HepG2 (cell line): ENCODE measurements around the gene EMC10. TPM values are rescaled to one million over a fixed set of nuclear protein-coding genes. Genes with fewer than 3 reads are reported as not detected.
A peak's percentile ranks its signal among the peaks of the same experiment; 100 is the strongest.

ENCODE experiments used
- AGO2 ChIP-seq: fragments of 200-400 bp; formaldehyde crosslinking; optimal IDR thresholded peaks from 2 replicates; pipeline ENCODE3; 2017; ENCODE audit warnings: mild to moderate bottlenecking, low read depth, low read length, moderate library complexity
- CAMTA2 ChIP-seq: sonication (generic); formaldehyde crosslinking; IDR thresholded peaks from 2 replicates; pipeline ENCODE4 v1.4.0; 2020; ENCODE audit warnings: mild to moderate bottlenecking, missing genetic modification reagents, borderline replicate concordance
- CHD2 ChIP-seq: IDR thresholded peaks from 2 replicates; pipeline ENCODE4 v1.6.1; 2011; ENCODE audit warnings: low read depth, low read length, improper control_type of control experiment
- CTCF ChIP-seq: sonication (generic); formaldehyde crosslinking; IDR thresholded peaks from 2 replicates; pipeline ENCODE4 v1.5.0; 2020; ENCODE audit warnings: mild to moderate bottlenecking, missing genetic modification reagents, moderate library complexity
- HMGXB3 ChIP-seq: sonication (generic); formaldehyde crosslinking; IDR thresholded peaks from 2 replicates; pipeline ENCODE4 v1.4.0; 2020; ENCODE audit warnings: missing genetic modification reagents, borderline replicate concordance
- MYC ChIP-seq: sonication (generic); formaldehyde crosslinking; IDR thresholded peaks from 2 replicates; pipeline ENCODE4 v1.9.0; 2021; ENCODE audit warnings: missing genetic modification reagents, borderline replicate concordance
- SRSF9 ChIP-seq: fragments of 200-400 bp; formaldehyde crosslinking; IDR thresholded peaks from 2 replicates; pipeline ENCODE4 v1.6.1; 2018; ENCODE audit warnings: borderline replicate concordance, mild to moderate bottlenecking, low read depth, low read length; ENCODE audit not compliant: insufficient read depth, poor library complexity, severe bottlenecking
- TAF1 ChIP-seq: sonication (generic); formaldehyde crosslinking; IDR thresholded peaks from 2 replicates; pipeline ENCODE4 v1.4.0; 2020; ENCODE audit warnings: missing genetic modification reagents
- WIZ ChIP-seq: sonication (generic); formaldehyde crosslinking; IDR thresholded peaks from 2 replicates; pipeline ENCODE4 v1.5.1; 2020; ENCODE audit warnings: mild to moderate bottlenecking, missing genetic modification reagents
- YEATS4 ChIP-seq: sonication (generic); formaldehyde crosslinking; IDR thresholded peaks from 2 replicates; pipeline ENCODE4 v1.4.0; 2020; ENCODE audit warnings: missing genetic modification reagents, borderline replicate concordance
- ZFY ChIP-seq: sonication (generic); formaldehyde crosslinking; IDR thresholded peaks from 2 replicates; pipeline ENCODE4 v1.4.0; 2020; ENCODE audit warnings: missing genetic modification reagents
- ZNF350 ChIP-seq: sonication (generic); formaldehyde crosslinking; IDR thresholded peaks from 2 replicates; pipeline ENCODE4 v1.4.0; 2020; ENCODE audit warnings: mild to moderate bottlenecking, low read depth, missing genetic modification reagents, borderline replicate concordance
- ZNF496 ChIP-seq: sonication (generic); formaldehyde crosslinking; IDR thresholded peaks from 2 replicates; pipeline ENCODE4 v1.8.1; 2023; ENCODE audit warnings: mild to moderate bottlenecking, moderate library complexity, missing genetic modification reagents; ENCODE audit not compliant: insufficient replicate concordance
- ZNF569 ChIP-seq: sonication (generic); formaldehyde crosslinking; IDR thresholded peaks from 2 replicates; pipeline ENCODE4 v1.5.0; 2020; ENCODE audit warnings: mild to moderate bottlenecking, missing genetic modification reagents, moderate library complexity, borderline replicate concordance
- ZNF687 ChIP-seq: sonication (generic); formaldehyde crosslinking; IDR thresholded peaks from 2 replicates; pipeline ENCODE4 v1.5.1; 2020; ENCODE audit warnings: mild to moderate bottlenecking, missing genetic modification reagents, moderate library complexity
- ZNF766 ChIP-seq: sonication (generic); formaldehyde crosslinking; IDR thresholded peaks from 2 replicates; pipeline ENCODE4 v1.5.0; 2020; ENCODE audit warnings: missing genetic modification reagents, borderline replicate concordance
- ZSCAN30 ChIP-seq: sonication (generic); formaldehyde crosslinking; IDR thresholded peaks from 2 replicates; pipeline ENCODE4 v1.5.0; 2020; ENCODE audit warnings: mild to moderate bottlenecking, missing genetic modification reagents
- ZZZ3 ChIP-seq: sonication (generic); formaldehyde crosslinking; IDR thresholded peaks from 2 replicates; pipeline ENCODE4 v1.4.0; 2020; ENCODE audit warnings: missing genetic modification reagents, mild to moderate bottlenecking, borderline replicate concordance
- polyA plus RNA-seq, 8 experiments: library from polyadenylated mRNA; depleted of rRNA in 3 of 8; stranded (reverse) in 7 of 8; unstranded in 1 of 8; fragments of >200 nt; fragmentation: Illumina TruSeq in 4 of 8; extraction: Trizol in 4 of 8; gene quantifications; 2 replicates each; pipeline versions ENCODE4 v1.2.1 to v1.2.3, GENCODE V29; 2011 to 2016; ENCODE audit warnings: low read depth in 4 of 8, missing spikeins in 1 of 8, mixed read lengths in 1 of 8; ENCODE audit not compliant: insufficient read depth in 1 of 8
- total RNA-seq, 5 experiments: library from RNA; depleted of rRNA; stranded (reverse); fragments of >200 nt; fragmentation: Illumina TruSeq; extraction: Trizol; gene quantifications; 2 replicates each; pipeline ENCODE4 v1.2.3, GENCODE V29; 2016; ENCODE audit warnings: low read depth in 1 of 5

Gene EMC10
- total and polyA plus RNA-seq, 2 of the 13 experiments (the other 11 are each of a cell fraction or from before 2014, with no cell fraction given), result not detected

GRCh38 chr19:50461066-50461875, 15.0 kb upstream of the EMC10 start (continued):
- TF ChIP-seq ZNF569 (CRISPR knock-in tag) (no peak), SRSF9 (no peak), YEATS4 (CRISPR knock-in tag) (no peak; the same call in 1 of the 2 replicates), HMGXB3 (CRISPR knock-in tag) (no peak), ZSCAN30 (CRISPR knock-in tag) (no peak), ZZZ3 (CRISPR knock-in tag) (no peak), ZFY (CRISPR knock-in tag) (no peak), MYC (CRISPR knock-in tag) (0 out of 2 replicates have a peak, but pooled peaks have one; percentile 17), CTCF (CRISPR knock-in tag) (peak; percentile 89), TAF1 (CRISPR knock-in tag) (no peak), WIZ (CRISPR knock-in tag) (no peak), AGO2 (no peak), CAMTA2 (no peak), ZNF350 (CRISPR knock-in tag) (no peak), CHD2 (no peak), ZNF766 (CRISPR knock-in tag) (no peak), ZNF496 (CRISPR knock-in tag) (no peak), ZNF687 (peak; percentile 42)
